CD4-positive, alpha-beta T cell (primary cell): Measurements from ENCODE around the gene CDK5RAP2. TPM values are rescaled to one million over a fixed set of nuclear protein-coding genes. Genes with fewer than 3 reads are reported as not detected.

ENCODE experiments used
- ATAC-seq: fragments of 200-7000 bp; cut with Tn5 transposase; one replicate; pipeline ENCODE4 v1.10.0; 2022; ENCODE audit warnings: mild to moderate bottlenecking; ENCODE audit not compliant: poor library complexity
- CTCF ChIA-PET: fragments of 350-600 bp; sonication (Branson Sonifier 250); formaldehyde crosslinking; loops from one replicate; lab custom pipeline; 2021; ENCODE audit warnings: antibody characterized with exemption, inconsistent platforms; lab: Charles Lee
- POLR2A ChIA-PET: fragments of 350-600 bp; sonication (Branson Sonifier 250); formaldehyde crosslinking; loops from one replicate; lab custom pipeline; 2021; ENCODE audit warnings: antibody characterized with exemption, inconsistent platforms; lab: Charles Lee
- DNase-seq, 14 experiments: peaks; one replicate each; pipeline ENCODE4 v3.0.0-alpha.2; 2013 to 2020; ENCODE audit warnings: mixed read lengths in 2 of 14
- H3K27ac ChIP-seq, 2 donors: one replicate each; pipeline versions ENCODE4 v1.5.1 to v1.7.0; 2013; ENCODE audit warnings: low read length in 2 of 2, low read depth in 1 of 2, mild to moderate bottlenecking in 1 of 2
- H3K27me3 ChIP-seq, 2 experiments: 1 replicate in 1 of 2; 2 replicates in 1 of 2; pipeline versions ENCODE4 v1.6.1 to v1.7.0; 2013; ENCODE audit warnings: low read length in 2 of 2, control low read depth in 1 of 2, mild to moderate bottlenecking in 1 of 2, moderate library complexity in 1 of 2; ENCODE audit not compliant: insufficient read depth in 2 of 2, control insufficient read depth in 1 of 2
- H3K36me3 ChIP-seq: one replicate; pipeline ENCODE4 v1.6.1; 2013; ENCODE audit warnings: low read length, control low read depth; ENCODE audit not compliant: insufficient read depth
- H3K4me1 ChIP-seq: one replicate; pipeline ENCODE4 v1.6.1; 2013; ENCODE audit warnings: low read length, control low read depth; ENCODE audit not compliant: insufficient read depth
- H3K4me3 ChIP-seq: one replicate; pipeline ENCODE4 v1.5.1; 2013; ENCODE audit warnings: mild to moderate bottlenecking, low read length, moderate library complexity
- H3K9me3 ChIP-seq, 2 experiments: 1 replicate in 1 of 2; 2 replicates in 1 of 2; pipeline versions ENCODE4 v1.6.1 to v1.7.0; 2013; ENCODE audit warnings: low read length in 2 of 2, mild to moderate bottlenecking in 2 of 2, control low read depth in 1 of 2, moderate library complexity in 1 of 2; ENCODE audit not compliant: control insufficient read depth in 1 of 2, insufficient read depth in 1 of 2
- H3K27ac Mint-ChIP-seq: one replicate; pipeline ENCODE4 v1.8.0; 2020; ENCODE audit warnings: mixed read lengths
- H3K27me3 Mint-ChIP-seq: one replicate; pipeline ENCODE4 v1.8.0; 2021; ENCODE audit warnings: mixed read lengths
- H3K36me3 Mint-ChIP-seq: one replicate; pipeline ENCODE4 v1.8.0; 2021; ENCODE audit warnings: low read depth, mixed read lengths
- H3K4me1 Mint-ChIP-seq: one replicate; pipeline ENCODE4 v1.8.0; 2021; ENCODE audit warnings: low read depth, mixed read lengths
- H3K4me3 Mint-ChIP-seq: one replicate; pipeline ENCODE4 v1.8.0; 2020; ENCODE audit warnings: mild to moderate bottlenecking, mixed read lengths
- H3K9me3 Mint-ChIP-seq: one replicate; pipeline ENCODE4 v1.8.0; 2020; ENCODE audit warnings: mixed read lengths
- intact Hi-C, 2 experiments: fragments of 100-400 bp; cut with DNase I in 1 of 2; cut with micrococcal nuclease in 1 of 2; formaldehyde crosslinking; loops; one replicate each; pipeline versions ENCODE4 v1.15.1 to v1.9.0; 2023 to 2025; cut with DNase I, micrococcal nuclease
- total RNA-seq, 174 experiments: library from RNA in 2 of 174; stranded (reverse) in 2 of 174; gene quantifications; one replicate each; pipeline ENCODE4 v1.2.3 and lab custom pipeline; 2021 to 2026
- TF ChIP-seq, protein P1 (sequence below): fragments of 200-600 bp; IDR thresholded peaks from one replicate; pipeline ENCODE4 v1.8.0; 2022; ENCODE audit warnings: antibody characterized with exemption, mild to moderate bottlenecking

The CDK5RAP2 gene
- total RNA-seq, 2 experiments from 2014 or later = 55.0 to 56.0 TPM

DNA sequence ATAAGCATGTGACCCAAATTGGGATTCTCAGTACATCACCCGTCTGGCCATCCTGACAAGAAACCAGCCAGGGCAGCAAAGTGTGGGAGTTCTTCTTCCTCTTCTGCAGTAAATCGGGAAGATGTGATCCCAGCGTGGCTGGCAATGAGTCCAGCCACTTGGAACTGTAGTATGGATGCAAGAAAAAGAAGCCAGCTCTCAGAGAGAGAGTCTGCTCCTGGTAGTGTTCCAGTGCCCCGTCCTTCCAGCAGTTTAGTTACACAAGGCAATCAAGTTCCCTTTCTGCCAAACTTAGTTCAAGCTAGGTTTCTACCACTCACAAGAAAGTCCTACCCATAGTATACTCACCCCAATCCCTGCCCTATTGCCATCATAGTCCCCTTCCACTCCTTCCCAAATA is 65.6 kb downstream of the CDK5RAP2 start:
- TF ChIP-seq, protein P1, sequence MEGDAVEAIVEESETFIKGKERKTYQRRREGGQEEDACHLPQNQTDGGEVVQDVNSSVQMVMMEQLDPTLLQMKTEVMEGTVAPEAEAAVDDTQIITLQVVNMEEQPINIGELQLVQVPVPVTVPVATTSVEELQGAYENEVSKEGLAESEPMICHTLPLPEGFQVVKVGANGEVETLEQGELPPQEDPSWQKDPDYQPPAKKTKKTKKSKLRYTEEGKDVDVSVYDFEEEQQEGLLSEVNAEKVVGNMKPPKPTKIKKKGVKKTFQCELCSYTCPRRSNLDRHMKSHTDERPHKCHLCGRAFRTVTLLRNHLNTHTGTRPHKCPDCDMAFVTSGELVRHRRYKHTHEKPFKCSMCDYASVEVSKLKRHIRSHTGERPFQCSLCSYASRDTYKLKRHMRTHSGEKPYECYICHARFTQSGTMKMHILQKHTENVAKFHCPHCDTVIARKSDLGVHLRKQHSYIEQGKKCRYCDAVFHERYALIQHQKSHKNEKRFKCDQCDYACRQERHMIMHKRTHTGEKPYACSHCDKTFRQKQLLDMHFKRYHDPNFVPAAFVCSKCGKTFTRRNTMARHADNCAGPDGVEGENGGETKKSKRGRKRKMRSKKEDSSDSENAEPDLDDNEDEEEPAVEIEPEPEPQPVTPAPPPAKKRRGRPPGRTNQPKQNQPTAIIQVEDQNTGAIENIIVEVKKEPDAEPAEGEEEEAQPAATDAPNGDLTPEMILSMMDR = no peak
- Mint-ChIP-seq H3K9me3 (peaks cover 4% of the 10 kb centered on the region), H3K27me3 (no peaks in the 10 kb centered on the region), H3K27ac (no peak overlapping the region), H3K4me3 (no peak overlapping the region), H3K4me1 (no peaks in the 10 kb centered on the region), H3K36me3 (peaks cover 98% of the 10 kb centered on the region)
- intact Hi-C loops = no loop called here
- Histone ChIP-seq H3K9me3 (peaks cover 0 to 7% of the 10 kb centered on the region in 2 experiments), H3K36me3 (peaks cover 67% of the 10 kb centered on the region), H3K27ac (no peak overlapping the region), H3K4me3 (no peak overlapping the region), H3K4me1 (no peaks in the 10 kb centered on the region), H3K27me3 (no peaks in the 10 kb centered on the region)
- ChIA-PET CTCF (no interaction called here), POLR2A (no interaction called here)
- no peak for ATAC-seq
- no peak for DNase-seq

DNA sequence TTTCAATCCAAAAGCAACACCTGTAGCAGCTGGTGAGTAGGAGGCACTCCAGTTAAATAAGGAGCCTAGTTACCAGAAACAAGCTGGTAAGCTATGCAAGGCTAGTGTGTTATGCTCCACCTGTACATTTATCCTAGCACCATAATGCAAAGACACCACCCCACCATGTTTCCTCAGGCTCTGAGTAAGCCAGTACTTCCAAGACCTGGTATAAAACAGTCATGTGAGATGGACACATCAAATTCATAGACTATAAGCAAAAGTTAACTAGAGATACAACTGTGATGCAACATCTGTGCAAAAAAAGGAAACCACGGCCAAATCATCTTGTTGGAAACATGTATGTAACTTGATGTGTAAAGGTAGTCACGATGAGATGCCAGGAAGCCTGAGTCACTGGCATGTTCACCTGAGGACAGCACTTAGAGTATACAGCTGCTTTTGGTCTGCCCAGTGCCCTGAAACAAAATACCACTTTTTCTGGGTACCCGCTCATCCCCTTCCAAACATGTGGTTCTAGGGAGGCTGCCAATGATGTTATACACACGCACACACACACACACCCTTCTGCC is 66.1 kb downstream of the CDK5RAP2 start:
- peaks cover 4% of the 10 kb centered on the region for H3K9me3 Mint-ChIP-seq
- DNase-seq (no peak), ATAC-seq (no peak)
- peaks cover 99% of the 10 kb centered on the region for H3K36me3 Mint-ChIP-seq
- no peaks in the 10 kb centered on the region for H3K4me1 ChIP-seq
- H3K4me3 Mint-ChIP-seq = no peak overlapping the region
- H3K27ac ChIP-seq = no peak overlapping the region
- POLR2A ChIA-PET = no interaction called here
- peaks cover 0 to 7% of the 10 kb centered on the region in 2 experiments for H3K9me3 ChIP-seq
- H3K36me3 ChIP-seq = peaks cover 69% of the 10 kb centered on the region
- H3K27ac Mint-ChIP-seq = no peak overlapping the region
- intact Hi-C loops = no loop called here
- H3K27me3 ChIP-seq = no peaks in the 10 kb centered on the region
- CTCF ChIA-PET = no interaction called here
- TF ChIP-seq, protein P1 = no peak
- no peaks in the 10 kb centered on the region for H3K4me1 Mint-ChIP-seq
- H3K27me3 Mint-ChIP-seq = no peaks in the 10 kb centered on the region
- no peak overlapping the region for H3K4me3 ChIP-seq

DNA sequence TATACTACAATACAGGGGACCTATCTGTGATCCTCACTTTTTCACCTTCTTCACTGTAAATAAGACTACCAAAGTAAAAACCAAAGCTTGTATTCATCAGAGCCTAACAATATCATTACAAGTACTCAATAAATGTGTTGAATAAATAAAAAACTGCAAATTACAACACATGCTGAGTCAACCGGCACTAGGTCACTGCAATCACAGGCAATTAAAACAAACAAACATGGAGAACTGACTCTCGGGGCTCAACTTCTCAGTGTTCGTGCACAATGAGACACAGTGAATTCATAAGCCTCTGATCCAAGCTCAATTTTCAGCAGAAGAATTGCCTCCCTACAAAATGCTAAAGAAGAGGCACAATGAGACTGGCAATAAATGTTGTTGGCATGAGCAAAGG is 69.2 kb downstream of the CDK5RAP2 start:
- H3K9me3 ChIP-seq = peaks cover 0 to 3% of the 10 kb centered on the region in 2 experiments
- intact Hi-C loops = no loop called here
- ATAC-seq (no peak), DNase-seq (no peak)
- no peaks in the 10 kb centered on the region for H3K27me3 ChIP-seq
- Mint-ChIP-seq H3K4me1 (no peaks in the 10 kb centered on the region), H3K9me3 (peaks cover 7% of the 10 kb centered on the region), H3K4me3 (no peak overlapping the region), H3K27me3 (no peaks in the 10 kb centered on the region), H3K36me3 (peaks cover 100% of the 10 kb centered on the region), H3K27ac (no peak overlapping the region)
- POLR2A ChIA-PET = no interaction called here
- H3K4me1 ChIP-seq = no peaks in the 10 kb centered on the region
- CTCF ChIA-PET = interaction anchor here (0.9 kb wide), 1 partner anchor 9 kb away, joined by 3 read pairs; no protein-coding TSS in a partner anchor
- no peak overlapping the region for H3K27ac ChIP-seq
- H3K36me3 ChIP-seq = peaks cover 61% of the 10 kb centered on the region
- TF ChIP-seq, protein P1 = no peak
- no peak overlapping the region for H3K4me3 ChIP-seq
